Measurements from ENCODE around the gene DCAF7.
A peak's percentile ranks its signal among the peaks of the same experiment; 100 is the strongest.

The DCAF7 gene

GRCh38 chr17:63635787-63636186 lies 85.5 kb downstream of the DCAF7 start:
- Mint-ChIP-seq H3K4me1 (peaks cover 18% of the 10 kb centered on the region), H3K27ac (ENCODE audit: low read depth) (no peak overlapping the region), H3K9me3 (no peaks in the 10 kb centered on the region), H3K4me3 (no peak overlapping the region), H3K27me3 (no peaks in the 10 kb centered on the region), H3K36me3 (ENCODE audit: insufficient read depth) (peaks cover 38% of the 10 kb centered on the region)
- DNase-seq (ENCODE audit: low spot score in 2 of 2), result no peak
- no peak for ATAC-seq (replicated peaks; ENCODE audit: extremely low read depth, poor library complexity, severe bottlenecking)

- H3K4me1 Mint-ChIP-seq, result peaks cover 17% of the 10 kb centered on the region
- H3K27me3 Mint-ChIP-seq, result no peaks in the 10 kb centered on the region
- no peak overlapping the region for H3K27ac Mint-ChIP-seq (ENCODE audit: low read depth)
- no peak for DNase-seq (ENCODE audit: low spot score in 2 of 2)
- no peaks in the 10 kb centered on the region for H3K9me3 Mint-ChIP-seq
- H3K36me3 Mint-ChIP-seq (ENCODE audit: insufficient read depth), result peaks cover 26% of the 10 kb centered on the region
- H3K4me3 Mint-ChIP-seq, result no peak overlapping the region
- no peak for ATAC-seq (replicated peaks; ENCODE audit: extremely low read depth, poor library complexity, severe bottlenecking)
Observed at GRCh38 chr17:63639125-63639524, 88.8 kb downstream of the DCAF7 start.

GRCh38 chr17:63640038-63640437 lies 89.8 kb downstream of the DCAF7 start:
- no peaks in the 10 kb centered on the region for H3K27me3 Mint-ChIP-seq
- DNase-seq (ENCODE audit: low spot score in 2 of 2) (no peak), ATAC-seq (replicated peaks; ENCODE audit: extremely low read depth, poor library complexity, severe bottlenecking) (no peak)
- peak overlapping the region; percentile 32 for H3K27ac Mint-ChIP-seq (ENCODE audit: low read depth)
- H3K9me3 Mint-ChIP-seq, result no peaks in the 10 kb centered on the region
- peaks cover 21% of the 10 kb centered on the region for H3K36me3 Mint-ChIP-seq (ENCODE audit: insufficient read depth)
- H3K4me3 Mint-ChIP-seq, result no peak overlapping the region
- peaks cover 22% of the 10 kb centered on the region for H3K4me1 Mint-ChIP-seq

GRCh38 chr17:63641692-63642448 lies 91.6 kb downstream of the DCAF7 start:
- H3K27me3 Mint-ChIP-seq, result no peaks in the 10 kb centered on the region
- no peak for ATAC-seq (replicated peaks; ENCODE audit: extremely low read depth, poor library complexity, severe bottlenecking)
- H3K4me3 Mint-ChIP-seq, result no peak overlapping the region
- no peaks in the 10 kb centered on the region for H3K9me3 Mint-ChIP-seq
- peaks cover 12% of the 10 kb centered on the region for H3K36me3 Mint-ChIP-seq (ENCODE audit: insufficient read depth)
- no peak for DNase-seq (ENCODE audit: low spot score in 2 of 2)
- H3K27ac Mint-ChIP-seq (ENCODE audit: low read depth), result peak overlapping the region; percentile 38
- H3K4me1 Mint-ChIP-seq, result peaks cover 32% of the 10 kb centered on the region

Measured in central memory CD8-positive, alpha-beta T cell (primary cell).